WTC11 (cell line): ENCODE measurements around the gene RPS27. TPM values are rescaled to one million over a fixed set of nuclear protein-coding genes. Genes with fewer than 3 reads are reported as not detected.

Source experiments
- AFF4 ChIP-seq: sonication (generic); formaldehyde crosslinking; IDR thresholded peaks from 2 replicates; pipeline ENCODE4 v1.8.1; 2023; ENCODE audit warnings: mild to moderate bottlenecking, missing genetic modification reagents, borderline replicate concordance
- CREM ChIP-seq: sonication (generic); formaldehyde crosslinking; IDR thresholded peaks from 2 replicates; pipeline ENCODE4 v1.8.1; 2022; ENCODE audit warnings: mild to moderate bottlenecking, missing genetic modification reagents, moderate library complexity
- EMX1 ChIP-seq: fragments of 250-450 bp; sonication (Bioruptor Pico); IDR thresholded peaks from 2 replicates; pipeline ENCODE4 v1.8.0; 2021; ENCODE audit warnings: mild to moderate bottlenecking
- ESRRA ChIP-seq: sonication (generic); formaldehyde crosslinking; IDR thresholded peaks from 2 replicates; pipeline ENCODE4 v1.8.1; 2022; ENCODE audit warnings: mild to moderate bottlenecking, missing genetic modification reagents, borderline replicate concordance
- ETV6 ChIP-seq: sonication (generic); formaldehyde crosslinking; IDR thresholded peaks from 2 replicates; pipeline ENCODE4 v1.8.1; 2022; ENCODE audit warnings: mild to moderate bottlenecking, missing genetic modification reagents
- FOXP1 ChIP-seq: sonication (generic); formaldehyde crosslinking; IDR thresholded peaks from 2 replicates; pipeline ENCODE4 v1.8.0; 2022; ENCODE audit warnings: missing genetic modification reagents, mild to moderate bottlenecking, moderate library complexity, borderline replicate concordance
- FOXP4 ChIP-seq: sonication (generic); formaldehyde crosslinking; IDR thresholded peaks from 2 replicates; pipeline ENCODE4 v1.8.0; 2022; ENCODE audit warnings: mild to moderate bottlenecking, missing genetic modification reagents
- HMGXB4 ChIP-seq: sonication (generic); formaldehyde crosslinking; IDR thresholded peaks from 2 replicates; pipeline ENCODE4 v1.8.1; 2023; ENCODE audit warnings: mild to moderate bottlenecking, moderate library complexity, missing genetic modification reagents
- IRF2 ChIP-seq: sonication (generic); formaldehyde crosslinking; IDR thresholded peaks from 2 replicates; pipeline ENCODE4 v1.8.0; 2022; ENCODE audit warnings: low read depth, missing genetic modification reagents, borderline replicate concordance
- MYBL2 ChIP-seq: sonication (generic); formaldehyde crosslinking; IDR thresholded peaks from 2 replicates; pipeline ENCODE4 v1.8.1; 2023; ENCODE audit warnings: mild to moderate bottlenecking, moderate library complexity, missing genetic modification reagents
- PRDM15 ChIP-seq: sonication (generic); formaldehyde crosslinking; IDR thresholded peaks from 2 replicates; pipeline ENCODE4 v1.8.0; 2022; ENCODE audit warnings: missing genetic modification reagents
- SP1 ChIP-seq: sonication (generic); formaldehyde crosslinking; conservative IDR thresholded peaks from 2 replicates; pipeline ENCODE4 v1.8.1; 2022; ENCODE audit warnings: missing genetic modification reagents
- TEAD1 ChIP-seq: sonication (generic); formaldehyde crosslinking; IDR thresholded peaks from 2 replicates; pipeline ENCODE4 v1.8.0; 2022; ENCODE audit warnings: mild to moderate bottlenecking, missing genetic modification reagents
- USF2 ChIP-seq: sonication (generic); formaldehyde crosslinking; IDR thresholded peaks from 2 replicates; pipeline ENCODE4 v1.8.1; 2023; ENCODE audit warnings: mild to moderate bottlenecking, missing genetic modification reagents, moderate library complexity
- ZNF121 ChIP-seq: sonication (generic); formaldehyde crosslinking; IDR thresholded peaks from 2 replicates; pipeline ENCODE4 v1.8.0; 2023; ENCODE audit warnings: missing genetic modification reagents
- ZNF416 ChIP-seq: fragments of 250-450 bp; sonication (Bioruptor Pico); IDR thresholded peaks from 2 replicates; pipeline ENCODE4 v1.9.0; 2021; ENCODE audit warnings: mild to moderate bottlenecking, inconsistent platforms
- ZSCAN18 ChIP-seq: fragments of 250-450 bp; sonication (Bioruptor Pico); IDR thresholded peaks from 2 replicates; pipeline ENCODE4 v2.1.2; 2022; ENCODE audit warnings: mild to moderate bottlenecking, moderate library complexity
- total RNA-seq: library from RNA; stranded (reverse); gene quantifications from 3 replicates; pipeline ENCODE4 v1.2.3, GENCODE V29; 2021
- TF ChIP-seq, protein P1 (sequence below): fragments of 250-450 bp; sonication (Bioruptor Pico); IDR thresholded peaks from 2 replicates; pipeline ENCODE4 v1.9.0; 2021; ENCODE audit warnings: moderate library complexity, mild to moderate bottlenecking, inconsistent platforms, borderline replicate concordance
- TF ChIP-seq, protein P2 (sequence below): sonication (generic); formaldehyde crosslinking; IDR thresholded peaks from 2 replicates; pipeline ENCODE4 v1.8.1; 2022; ENCODE audit warnings: missing genetic modification reagents, borderline replicate concordance
- TF ChIP-seq, protein P3 (sequence below): sonication (generic); formaldehyde crosslinking; IDR thresholded peaks from 2 replicates; pipeline ENCODE4 v1.8.0; 2022; ENCODE audit warnings: mild to moderate bottlenecking, missing genetic modification reagents

RPS27 gene
- total RNA-seq, 1 experiment from 2014 or later: 2,141 TPM

DNA sequence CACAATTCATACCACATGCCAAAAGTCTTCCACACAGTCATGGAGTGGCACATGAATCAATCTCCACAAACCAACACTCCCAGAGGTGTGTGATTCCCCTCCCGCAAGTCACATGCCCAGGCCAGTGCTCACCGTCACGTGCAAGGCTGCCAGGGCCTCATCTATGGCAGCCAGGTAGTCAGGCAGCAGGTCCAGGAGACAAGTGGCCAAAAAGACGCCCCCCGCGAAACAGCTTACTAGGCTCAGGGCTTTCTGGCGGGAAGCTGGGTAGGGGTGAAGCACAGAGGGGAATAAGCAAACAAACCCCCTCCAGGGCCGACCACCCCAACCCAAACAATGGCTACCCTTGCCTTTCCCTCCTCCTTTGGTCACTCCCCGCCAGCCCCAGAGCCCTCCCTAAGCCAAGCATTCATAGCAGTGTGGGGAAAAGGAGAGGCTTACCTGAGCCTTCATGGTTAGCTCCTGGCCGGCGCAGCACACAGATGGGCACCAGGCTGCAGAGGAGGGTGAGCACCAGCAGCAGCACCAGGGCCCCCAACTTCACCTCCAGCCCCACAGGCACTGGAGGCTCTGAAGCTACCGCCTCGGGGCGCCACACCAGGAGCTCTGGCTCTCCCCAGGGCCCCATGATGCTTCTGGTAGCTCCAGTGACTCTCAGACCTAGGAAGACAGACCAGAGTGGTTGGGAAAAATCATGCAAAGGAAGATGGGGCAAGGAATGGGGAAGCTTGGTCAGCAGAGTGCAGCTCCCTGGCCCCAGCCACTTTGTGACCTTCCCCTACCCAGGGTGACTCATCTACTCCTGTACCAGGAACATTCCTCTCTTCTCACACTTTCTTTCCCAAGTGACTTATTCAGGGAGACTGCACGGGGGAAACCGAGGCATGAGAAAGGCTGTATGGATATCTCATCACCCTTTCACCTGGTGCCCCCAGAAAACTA, 28.2 kb upstream of the RPS27 start (continued):
- TF ChIP-seq PRDM15 (no peak), ZSCAN18 (CRISPR knock-in tag) (no peak), ETV6 (no peak), HMGXB4 (CRISPR knock-in tag) (no peak), ESRRA (CRISPR knock-in tag) (no peak), FOXP1 (CRISPR knock-in tag) (0 out of 2 replicates have a peak, but pooled peaks have one; percentile 33), ZNF121 (CRISPR knock-in tag) (no peak), AFF4 (no peak), ZNF416 (CRISPR knock-in tag) (no peak), CREM (no peak), FOXP4 (CRISPR knock-in tag) (0 out of 2 replicates have a peak, but pooled peaks have one; percentile 32), SP1 (no peak), EMX1 (CRISPR knock-in tag) (no peak), IRF2 (no peak), MYBL2 (CRISPR knock-in tag) (no peak), USF2 (peak; percentile 89), TEAD1 (peak; percentile 38; the same call in 1 of the 2 replicates)
- TF ChIP-seq, protein P1, sequence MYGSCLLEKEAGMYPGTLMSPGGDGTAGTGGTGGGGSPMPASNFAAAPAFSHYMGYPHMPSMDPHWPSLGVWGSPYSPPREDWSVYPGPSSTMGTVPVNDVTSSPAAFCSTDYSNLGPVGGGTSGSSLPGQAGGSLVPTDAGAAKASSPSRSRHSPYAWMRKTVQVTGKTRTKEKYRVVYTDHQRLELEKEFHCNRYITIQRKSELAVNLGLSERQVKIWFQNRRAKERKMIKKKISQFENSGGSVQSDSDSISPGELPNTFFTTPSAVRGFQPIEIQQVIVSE (CRISPR knock-in tag): no peak
- TF ChIP-seq, protein P2, sequence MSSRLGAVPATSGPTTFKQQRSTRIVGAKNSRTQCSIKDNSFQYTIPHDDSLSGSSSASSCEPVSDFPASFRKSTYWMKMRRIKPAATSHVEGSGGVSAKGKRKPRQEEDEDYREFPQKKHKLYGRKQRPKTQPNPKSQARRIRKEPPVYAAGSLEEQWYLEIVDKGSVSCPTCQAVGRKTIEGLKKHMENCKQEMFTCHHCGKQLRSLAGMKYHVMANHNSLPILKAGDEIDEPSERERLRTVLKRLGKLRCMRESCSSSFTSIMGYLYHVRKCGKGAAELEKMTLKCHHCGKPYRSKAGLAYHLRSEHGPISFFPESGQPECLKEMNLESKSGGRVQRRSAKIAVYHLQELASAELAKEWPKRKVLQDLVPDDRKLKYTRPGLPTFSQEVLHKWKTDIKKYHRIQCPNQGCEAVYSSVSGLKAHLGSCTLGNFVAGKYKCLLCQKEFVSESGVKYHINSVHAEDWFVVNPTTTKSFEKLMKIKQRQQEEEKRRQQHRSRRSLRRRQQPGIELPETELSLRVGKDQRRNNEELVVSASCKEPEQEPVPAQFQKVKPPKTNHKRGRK (CRISPR knock-in tag): no peak
- TF ChIP-seq, protein P3, sequence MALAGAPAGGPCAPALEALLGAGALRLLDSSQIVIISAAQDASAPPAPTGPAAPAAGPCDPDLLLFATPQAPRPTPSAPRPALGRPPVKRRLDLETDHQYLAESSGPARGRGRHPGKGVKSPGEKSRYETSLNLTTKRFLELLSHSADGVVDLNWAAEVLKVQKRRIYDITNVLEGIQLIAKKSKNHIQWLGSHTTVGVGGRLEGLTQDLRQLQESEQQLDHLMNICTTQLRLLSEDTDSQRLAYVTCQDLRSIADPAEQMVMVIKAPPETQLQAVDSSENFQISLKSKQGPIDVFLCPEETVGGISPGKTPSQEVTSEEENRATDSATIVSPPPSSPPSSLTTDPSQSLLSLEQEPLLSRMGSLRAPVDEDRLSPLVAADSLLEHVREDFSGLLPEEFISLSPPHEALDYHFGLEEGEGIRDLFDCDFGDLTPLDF (CRISPR knock-in tag): no peak
